IMR-90 (cell line): ENCODE data around the gene DOCK1. TPM values are rescaled to one million over a fixed set of nuclear protein-coding genes. Genes with fewer than 3 reads are reported as not detected.

Source experiments
- ATAC-seq: fragments of 200-7000 bp; cut with Tn5 transposase; 2 replicates; pipeline ENCODE4 v1.9.1; 2020; ENCODE audit warnings: low read depth, mild to moderate bottlenecking, moderate library complexity
- BruUV-seq: library from RNA; stranded (reverse); fragments of 400-500 nt; replicated peaks from 2 replicates; lab custom pipeline; 2021; lab: Mats Ljungman, UMichigan
- CTCF ChIA-PET: fragments of 300-600 bp; formaldehyde crosslinking; extraction: SDS; loops from one replicate; lab custom pipeline; 2021; ENCODE audit warnings: antibody characterized with exemption; lab: Yijun Ruan, JAX
- POLR2A ChIA-PET: fragments of 300-600 bp; sonication (Branson Sonifier 250); formaldehyde crosslinking; loops from one replicate; lab custom pipeline; 2022; ENCODE audit warnings: antibody characterized with exemption; ENCODE audit not compliant: unreplicated experiment; lab: Charles Lee
- DNase-seq: peaks from one replicate; pipeline ENCODE4 v3.0.0; 2013
- H2AFZ ChIP-seq: replicated peaks from 2 replicates; pipeline ENCODE3; 2013; ENCODE audit warnings: low read length, mild to moderate bottlenecking; ENCODE audit not compliant: poor library complexity
- H2AK5ac ChIP-seq: 2 replicates; pipeline ENCODE4 v1.6.1; 2013; ENCODE audit warnings: low read depth, low read length, inconsistent platforms
- H2AK9ac ChIP-seq: replicated peaks from 2 replicates; pipeline ENCODE3; 2013; ENCODE audit warnings: mild to moderate bottlenecking, low read depth, low read length, moderate library complexity; ENCODE audit not compliant: poor library complexity
- H2BK120ac ChIP-seq: 2 replicates; pipeline ENCODE4 v1.6.1; 2013; ENCODE audit warnings: low read depth, low read length, inconsistent platforms
- H2BK15ac ChIP-seq: 3 replicates; pipeline ENCODE4 v1.6.1; 2013; ENCODE audit warnings: low read depth, low read length, inconsistent platforms
- H2BK20ac ChIP-seq: 2 replicates; pipeline ENCODE4 v1.6.1; 2013; ENCODE audit warnings: low read depth, mild to moderate bottlenecking, inconsistent platforms, low read length, moderate library complexity
- H2BK5ac ChIP-seq: 2 replicates; pipeline ENCODE4 v1.6.1; 2013; ENCODE audit warnings: mild to moderate bottlenecking, low read depth, low read length, inconsistent platforms; ENCODE audit not compliant: poor library complexity, severe bottlenecking
- H3K14ac ChIP-seq: replicated peaks from 2 replicates; pipeline ENCODE4 v1.6.1; 2013; ENCODE audit warnings: low read depth, low read length, inconsistent platforms
- H3K18ac ChIP-seq: 2 replicates; pipeline ENCODE4 v1.6.1; 2013; ENCODE audit warnings: low read depth, low read length, control low read depth
- H3K23ac ChIP-seq: 2 replicates; pipeline ENCODE4 v1.6.1; 2013; ENCODE audit warnings: low read depth, low read length, inconsistent platforms
- H3K27ac ChIP-seq: 2 replicates; pipeline ENCODE4 v1.5.1; 2013; ENCODE audit warnings: mild to moderate bottlenecking, control low read depth, low read length; ENCODE audit not compliant: insufficient read depth
- H3K27me3 ChIP-seq: 2 replicates; pipeline ENCODE4 v1.6.1; 2013; ENCODE audit warnings: low read length; ENCODE audit not compliant: control insufficient read depth, insufficient read depth
- H3K36me3 ChIP-seq: 2 replicates; pipeline ENCODE4 v1.6.1; 2013; ENCODE audit warnings: low read length, mixed read lengths; ENCODE audit not compliant: control insufficient read depth, insufficient read depth
- H3K4ac ChIP-seq: 2 replicates; pipeline ENCODE4 v1.6.1; 2013; ENCODE audit warnings: low read depth, low read length, inconsistent platforms
- H3K4me1 ChIP-seq: 2 replicates; pipeline ENCODE4 v1.6.1; 2013; ENCODE audit warnings: low read length, mixed read lengths; ENCODE audit not compliant: control insufficient read depth, insufficient read depth
- H3K4me2 ChIP-seq: 2 replicates; pipeline ENCODE4 v1.6.1; 2013; ENCODE audit warnings: low read depth, mild to moderate bottlenecking, control low read depth, low read length, moderate library complexity
- H3K4me3 ChIP-seq: 2 replicates; pipeline ENCODE4 v1.5.1; 2013; ENCODE audit warnings: low read depth, mild to moderate bottlenecking, control low read depth, low read length, moderate library complexity; ENCODE audit not compliant: insufficient read depth
- H3K56ac ChIP-seq: 2 replicates; pipeline ENCODE4 v1.6.1; 2013; ENCODE audit warnings: low read length, inconsistent platforms; ENCODE audit not compliant: insufficient read depth; ENCODE audit errors: extremely low read depth
- H3K79me1 ChIP-seq, 2 experiments: 2 replicates each; pipeline ENCODE4 v1.6.1; 2013; ENCODE audit warnings: low read length in 2 of 2, inconsistent platforms in 1 of 2, low read depth in 1 of 2
- H3K9ac ChIP-seq: 2 replicates; pipeline ENCODE4 v1.6.1; 2013; ENCODE audit warnings: low read depth, low read length, control low read depth
- H3K9me1 ChIP-seq: 2 replicates; pipeline ENCODE4 v1.6.1; 2013; ENCODE audit warnings: low read length, inconsistent platforms; ENCODE audit not compliant: insufficient read depth
- H3K9me3 ChIP-seq: 2 replicates; pipeline ENCODE4 v1.6.1; 2013; ENCODE audit warnings: low read length; ENCODE audit not compliant: control insufficient read depth, insufficient read depth
- H4K20me1 ChIP-seq: 2 replicates; pipeline ENCODE4 v1.6.1; 2013; ENCODE audit warnings: low read length, inconsistent platforms; ENCODE audit not compliant: insufficient read depth
- H4K5ac ChIP-seq: 2 replicates; pipeline ENCODE4 v1.6.1; 2013; ENCODE audit warnings: mild to moderate bottlenecking, low read depth, low read length, control low read depth
- H4K8ac ChIP-seq, 2 experiments: 2 replicates each; pipeline ENCODE4 v1.6.1; 2013; ENCODE audit warnings: low read depth in 2 of 2, low read length in 2 of 2, control low read depth in 1 of 2, inconsistent platforms in 1 of 2
- H4K91ac ChIP-seq: 2 replicates; pipeline ENCODE4 v1.6.1; 2013; ENCODE audit warnings: low read depth, low read length, inconsistent platforms; ENCODE audit not compliant: insufficient read depth
- BHLHE40 ChIP-seq: fragments of 150-350 bp; IDR thresholded peaks from 2 replicates; pipeline ENCODE4 v1.6.1; 2016; ENCODE audit warnings: mild to moderate bottlenecking, low read depth, low read length
- CHD1 ChIP-seq: IDR thresholded peaks from 2 replicates; pipeline ENCODE4 v1.6.1; 2012; ENCODE audit warnings: low read depth, low read length, improper control_type of control experiment
- MAZ ChIP-seq: IDR thresholded peaks from 2 replicates; pipeline ENCODE4 v1.6.1; 2012; ENCODE audit warnings: low read depth, mild to moderate bottlenecking, low read length, improper control_type of control experiment, moderate library complexity, borderline replicate concordance
- NFE2L2 ChIP-seq: fragments of 150-350 bp; IDR thresholded peaks from 2 replicates; pipeline ENCODE4 v1.6.1; 2016; ENCODE audit warnings: low read depth, mild to moderate bottlenecking, low read length
- WGBS, 2 experiments: methylation state at CpG; one replicate each; pipeline versions ENCODE4 v1.1.5 to v1.1.7; 2013; ENCODE audit warnings: missing lambda C conversion rate in 2 of 2; ENCODE audit not compliant: insufficient read length in 1 of 2; ENCODE audit errors: extremely low coverage in 2 of 2; 5-methylcytosine and 5-hydroxymethylcytosine counted together
- dilution Hi-C: fragments of 300-500 bp; cut with HindIII; formaldehyde crosslinking; loops from one replicate; pipeline ENCODE4 v1.14.3; 2018; ENCODE audit warnings: low sequenced_read_pairs; ENCODE audit not compliant: unreplicated experiment
- in situ Hi-C: fragments of 300-500 bp; cut with MboI; formaldehyde crosslinking; loops from 3 replicates; pipeline ENCODE4 v1.14.3; 2019; ENCODE audit warnings: low sequenced_read_pairs, inconsistent platforms, mixed read lengths
- intact Hi-C: fragments of 100-400 bp; cut with micrococcal nuclease; formaldehyde crosslinking; loops from 2 replicates; pipeline ENCODE4 v1.10.0; 2022
- polyA plus RNA-seq, 3 experiments: library from polyadenylated mRNA; depleted of rRNA; stranded (reverse); fragments of >200 nt; gene quantifications; 2 replicates each; pipeline ENCODE4 v1.2.3, GENCODE V29; 2012; ENCODE audit warnings: low replicate concordance in 1 of 3
- total RNA-seq: library from RNA; depleted of rRNA; stranded (reverse); fragments of >200 nt; gene quantifications from 2 replicates; pipeline ENCODE4 v1.2.3, GENCODE V29; 2012

The DOCK1 gene
- total and polyA plus RNA-seq, 2 of the 4 experiments (the other 2 are of a cell fraction), result 28.2 to 71.0 TPM

- Histone ChIP-seq H3K4me1 (peaks cover 9% of the 10 kb centered on the region), H3K9me3 (no peaks in the 10 kb centered on the region), H3K56ac (no peak overlapping the region), H3K9ac (no peak overlapping the region), H3K4me3 (no peak overlapping the region), H3K18ac (no peak overlapping the region), H3K14ac (no peak overlapping the region), H2AK5ac (no peak overlapping the region), H2AFZ (no peak overlapping the region), H3K23ac (no peak overlapping the region), H4K91ac (no peak overlapping the region), H4K8ac (no peak overlapping the region), H2AK9ac (no peak overlapping the region), H2BK5ac (no peak overlapping the region), H3K9me1 (peaks cover 18% of the 10 kb centered on the region), H3K27ac (no peak overlapping the region), H3K36me3 (peaks cover 7% of the 10 kb centered on the region; the same call in 1 of the 2 replicates), H4K20me1 (0 out of 2 replicates have a peak, but pooled peaks cover 6% of the 10 kb centered on the region), H3K4me2 (no peak overlapping the region), H2BK15ac (no peak overlapping the region), H2BK20ac (no peak overlapping the region), H3K79me1 (no peaks in the 10 kb centered on the region), H3K4ac (no peak overlapping the region), H2BK120ac (no peak overlapping the region), H3K27me3 (no peaks in the 10 kb centered on the region), H4K5ac (no peak overlapping the region)
- BruUV-seq, result no TSS peak
- 98% methylated on average over 7 of the region's 10 CpGs; no CpG with 5 or more reads in 1 of the 2 experiments for WGBS, 2 experiments
- in situ Hi-C loops, result no loop called here
- POLR2A ChIA-PET, result no interaction called here
- TF ChIP-seq CHD1 (no peak), NFE2L2 (no peak), BHLHE40 (no peak), MAZ (no peak)
- no peak for ATAC-seq
- DNase-seq, result no peak
- intact Hi-C loops, result no loop called here
- CTCF ChIA-PET, result no interaction called here
- dilution Hi-C loops, result no loop called here
These were observed 493.7 kb downstream of the DOCK1 start for GRCh38 chr10:127398971-127399365.
